ENCODE data around the gene SERPINE2. TPM values are rescaled to one million over a fixed set of nuclear protein-coding genes. Genes with fewer than 3 reads are reported as not detected.

Gene SERPINE2
- total and polyA plus RNA-seq, 9 donors = 42.5 to 264 (median 101) TPM

DNA sequence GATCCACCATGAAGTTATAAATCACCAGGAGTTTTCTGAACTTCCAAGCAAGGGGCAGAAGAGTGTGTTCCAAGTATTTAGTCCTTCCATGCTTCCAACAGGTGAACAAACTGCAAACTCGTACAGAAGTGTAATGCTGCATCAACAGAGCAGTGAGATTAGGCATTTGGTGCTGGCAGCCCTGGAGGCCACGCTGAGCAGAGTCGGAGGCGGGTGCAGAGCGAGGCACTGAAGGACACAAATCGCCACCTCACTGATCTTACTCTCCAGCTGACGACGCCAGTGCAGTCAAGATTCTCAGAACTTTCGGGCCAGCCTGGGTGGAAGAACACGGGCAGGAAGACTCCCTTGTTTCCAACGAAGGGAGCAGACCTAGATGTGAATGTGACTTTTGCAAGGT lies 39.2 kb downstream of the SERPINE2 start:
- no peak for DNase-seq
- H3K36me3 ChIP-seq = no peaks in the 10 kb centered on the region
- no peaks in the 10 kb centered on the region for H3K4me1 ChIP-seq (ENCODE audit: insufficient read depth)
- no peak for TF ChIP-seq CTCF (IDR thresholded peaks at IDR 0.05)
- no peak overlapping the region for H3K4me3 ChIP-seq
- intact Hi-C loops (cut with DNase I) = loop anchor here in 3 of 4 donors (5.0 to 10.0 kb wide), 3 partner anchors 195 to 285 kb away; no protein-coding TSS in a partner anchor
- H3K27ac ChIP-seq = no peak overlapping the region
- WGBS, 3 donors = 79 to 88% (median 84%) methylated on average over 11 of the region's 11 CpGs
- H3K9me3 ChIP-seq = no peaks in the 10 kb centered on the region
- no peaks in the 10 kb centered on the region for H3K27me3 ChIP-seq

DNA sequence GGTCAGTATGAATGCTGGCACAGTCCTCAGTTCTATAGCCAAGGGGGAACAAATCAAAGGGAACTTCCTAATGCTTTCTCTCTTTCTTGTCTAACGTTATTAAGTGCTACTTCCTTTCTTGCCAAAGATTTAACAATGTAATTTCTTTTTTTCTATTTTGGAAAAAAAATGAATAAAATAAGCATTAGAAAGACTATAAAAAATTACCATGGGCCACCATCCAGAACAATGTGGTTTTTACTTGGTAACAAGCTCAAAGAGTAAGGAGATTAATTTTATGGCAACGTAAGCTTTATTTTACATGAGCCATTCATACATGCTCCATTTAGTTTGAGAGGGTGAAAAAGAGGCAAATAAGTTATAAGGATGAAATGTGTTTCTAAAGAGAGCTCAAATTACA lies 40.1 kb downstream of the SERPINE2 start:
- intact Hi-C loops (cut with DNase I) = loop anchor here in 3 of 4 donors (5.0 to 10.0 kb wide), 3 partner anchors 196 to 286 kb away; no protein-coding TSS in a partner anchor
- H3K9me3 ChIP-seq = no peaks in the 10 kb centered on the region

DNA sequence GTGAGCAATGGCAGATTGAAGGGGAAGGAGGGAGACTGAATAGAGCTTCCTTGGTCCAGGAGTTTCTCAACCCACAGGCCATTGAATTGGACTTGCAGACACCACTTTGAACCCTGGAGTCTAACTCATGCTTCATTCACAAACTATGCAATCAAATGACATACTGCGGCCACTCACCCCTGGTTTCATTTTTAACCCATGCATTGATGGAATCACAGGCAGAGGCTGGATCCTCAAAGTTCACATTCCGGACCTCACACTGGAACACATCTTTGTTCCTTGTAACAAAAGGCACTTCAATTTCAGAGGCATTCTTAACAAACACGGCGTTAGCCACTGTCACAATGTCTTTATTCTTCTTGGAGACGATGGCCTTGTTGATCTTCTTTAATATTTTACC lies 41.1 kb downstream of the SERPINE2 start:
- H3K27me3 ChIP-seq = no peaks in the 10 kb centered on the region
- TF ChIP-seq POLR2A (IDR thresholded peaks at IDR 0.05) (no peak), EP300 (IDR thresholded peaks at IDR 0.05) (no peak), CTCF (IDR thresholded peaks at IDR 0.05) (no peak)
- no peaks in the 10 kb centered on the region for H3K36me3 ChIP-seq
- intact Hi-C loops (cut with DNase I) = loop anchor here in 3 of 4 donors (5.0 to 10.0 kb wide), 3 partner anchors 197 to 287 kb away; no protein-coding TSS in a partner anchor
- no peaks in the 10 kb centered on the region for H3K9me3 ChIP-seq
- no peak overlapping the region for H3K27ac ChIP-seq
- no peaks in the 10 kb centered on the region for H3K4me1 ChIP-seq (ENCODE audit: insufficient read depth)
- 81 to 95% (median 88%) methylated on average over 5 of the region's 5 CpGs for WGBS, 3 donors
- DNase-seq = no peak
- no peak overlapping the region for H3K4me3 ChIP-seq

More for the DNA sequence above, 40.1 kb downstream of the SERPINE2 start:
- Histone ChIP-seq H3K36me3 (no peaks in the 10 kb centered on the region), H3K4me3 (no peak overlapping the region), H3K27me3 (no peaks in the 10 kb centered on the region), H3K27ac (no peak overlapping the region), H3K4me1 (ENCODE audit: insufficient read depth) (no peaks in the 10 kb centered on the region)
- DNase-seq = no peak
- TF ChIP-seq CTCF (IDR thresholded peaks at IDR 0.05) = no peak
- TF ChIP-seq POLR2A (IDR thresholded peaks at IDR 0.05) = no peak
- TF ChIP-seq EP300 (IDR thresholded peaks at IDR 0.05) = no peak
- 42 to 67% (median 63%) methylated on average over 2 of the region's 2 CpGs for whole genome bisulfite sequencing, 3 donors

- no peak for TF ChIP-seq CTCF (IDR thresholded peaks at IDR 0.05)
- TF ChIP-seq EP300 (IDR thresholded peaks at IDR 0.05) = no peak
- TF ChIP-seq POLR2A (IDR thresholded peaks at IDR 0.05) = no peak
- Histone ChIP-seq H3K27ac (no peak overlapping the region), H3K4me3 (no peak overlapping the region), H3K9me3 (no peaks in the 10 kb centered on the region), H3K4me1 (ENCODE audit: insufficient read depth) (no peaks in the 10 kb centered on the region), H3K27me3 (no peaks in the 10 kb centered on the region), H3K36me3 (no peaks in the 10 kb centered on the region)
- no peak for DNase-seq
- intact Hi-C loops (cut with DNase I) = loop anchor here in 3 of 4 donors (5.0 to 10.0 kb wide), 3 partner anchors 198 to 288 kb away; no protein-coding TSS in a partner anchor
- 87 to 89% (median 89%) methylated on average over 6 of the region's 6 CpGs for WGBS, 3 donors
These were observed 42.7 kb downstream of the SERPINE2 start for GRCh38 chr2:223996391-223996790.

Measured in ovary (tissue), 9 donors.